Left kidney (tissue), 8 donors: ENCODE data around the gene ITGB7. TPM values are rescaled to one million over a fixed set of nuclear protein-coding genes. Genes with fewer than 3 reads are reported as not detected.

Experiments used
- DNase-seq: peaks from one replicate; pipeline ENCODE4 v3.0.0-alpha.2; 2013
- long read RNA-seq, 8 donors: transcript quantifications; one replicate each; lab custom pipeline, GENCODE V29; 2026
- polyA plus RNA-seq: library from polyadenylated mRNA; unstranded; fragments of 120-200 nt; gene quantifications from one replicate; pipeline ENCODE4 v1.2.1, GENCODE V29; 2013; ENCODE audit not compliant: insufficient read length

The ITGB7 gene, protein sequence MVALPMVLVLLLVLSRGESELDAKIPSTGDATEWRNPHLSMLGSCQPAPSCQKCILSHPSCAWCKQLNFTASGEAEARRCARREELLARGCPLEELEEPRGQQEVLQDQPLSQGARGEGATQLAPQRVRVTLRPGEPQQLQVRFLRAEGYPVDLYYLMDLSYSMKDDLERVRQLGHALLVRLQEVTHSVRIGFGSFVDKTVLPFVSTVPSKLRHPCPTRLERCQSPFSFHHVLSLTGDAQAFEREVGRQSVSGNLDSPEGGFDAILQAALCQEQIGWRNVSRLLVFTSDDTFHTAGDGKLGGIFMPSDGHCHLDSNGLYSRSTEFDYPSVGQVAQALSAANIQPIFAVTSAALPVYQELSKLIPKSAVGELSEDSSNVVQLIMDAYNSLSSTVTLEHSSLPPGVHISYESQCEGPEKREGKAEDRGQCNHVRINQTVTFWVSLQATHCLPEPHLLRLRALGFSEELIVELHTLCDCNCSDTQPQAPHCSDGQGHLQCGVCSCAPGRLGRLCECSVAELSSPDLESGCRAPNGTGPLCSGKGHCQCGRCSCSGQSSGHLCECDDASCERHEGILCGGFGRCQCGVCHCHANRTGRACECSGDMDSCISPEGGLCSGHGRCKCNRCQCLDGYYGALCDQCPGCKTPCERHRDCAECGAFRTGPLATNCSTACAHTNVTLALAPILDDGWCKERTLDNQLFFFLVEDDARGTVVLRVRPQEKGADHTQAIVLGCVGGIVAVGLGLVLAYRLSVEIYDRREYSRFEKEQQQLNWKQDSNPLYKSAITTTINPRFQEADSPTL
- 1.8 TPM for polyA plus RNA-seq
- long read RNA-seq, donor 1 = 0 reads
- long read RNA-seq, donor 2 = 0 reads
- long read RNA-seq, donor 3 = 0 reads
- long read RNA-seq, donor 4 = 0 reads
- long read RNA-seq, donor 5, partial matches to known transcripts = 5 of 5 reads
- long read RNA-seq, donor 5, other reads (novel, unspliced or antisense) = 0 of 5 reads
- long read RNA-seq, donor 6 = 0 reads
- long read RNA-seq, donor 7 = 0 reads
- long read RNA-seq, donor 8 = 0 reads

GRCh38 chr12:53207042-53207441 is at the start of gene ITGB7:
Gene ITGB7, minus strand, starts transcription at chr12:53207251. Its CDS starts 6,808 bp downstream, at chr12:53200443.
- no peak for DNase-seq

DNA sequence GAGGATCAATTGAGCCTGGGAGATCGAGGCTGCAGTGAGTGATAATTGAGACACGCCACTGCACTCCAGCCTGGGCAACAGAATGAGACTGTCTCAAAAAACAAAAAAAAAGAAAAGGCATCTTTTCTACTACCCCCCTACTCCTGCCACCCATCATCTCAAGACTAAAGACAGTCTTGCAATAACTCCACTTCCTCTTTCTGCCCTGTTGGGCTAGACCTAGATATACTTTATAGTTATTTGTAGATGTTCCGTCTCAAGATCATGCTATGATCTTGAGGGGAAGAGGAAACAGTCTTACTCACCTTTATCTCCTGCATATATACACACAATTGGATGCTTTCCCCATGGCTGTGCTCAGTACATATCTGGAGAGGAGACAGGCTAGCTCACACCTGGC is 48.9 kb upstream of the ITGB7 start:
- DNase-seq = no peak

- DNase-seq = no peak
These were observed 47.9 kb upstream of the ITGB7 start for GRCh38 chr12:53254816-53255545.

GRCh38 chr12:53253298-53253697 is 46.2 kb upstream of the ITGB7 start:
- DNase-seq = no peak

GRCh38 chr12:53252349-53252916 is 45.4 kb upstream of the ITGB7 start:
- no peak for DNase-seq

DNA sequence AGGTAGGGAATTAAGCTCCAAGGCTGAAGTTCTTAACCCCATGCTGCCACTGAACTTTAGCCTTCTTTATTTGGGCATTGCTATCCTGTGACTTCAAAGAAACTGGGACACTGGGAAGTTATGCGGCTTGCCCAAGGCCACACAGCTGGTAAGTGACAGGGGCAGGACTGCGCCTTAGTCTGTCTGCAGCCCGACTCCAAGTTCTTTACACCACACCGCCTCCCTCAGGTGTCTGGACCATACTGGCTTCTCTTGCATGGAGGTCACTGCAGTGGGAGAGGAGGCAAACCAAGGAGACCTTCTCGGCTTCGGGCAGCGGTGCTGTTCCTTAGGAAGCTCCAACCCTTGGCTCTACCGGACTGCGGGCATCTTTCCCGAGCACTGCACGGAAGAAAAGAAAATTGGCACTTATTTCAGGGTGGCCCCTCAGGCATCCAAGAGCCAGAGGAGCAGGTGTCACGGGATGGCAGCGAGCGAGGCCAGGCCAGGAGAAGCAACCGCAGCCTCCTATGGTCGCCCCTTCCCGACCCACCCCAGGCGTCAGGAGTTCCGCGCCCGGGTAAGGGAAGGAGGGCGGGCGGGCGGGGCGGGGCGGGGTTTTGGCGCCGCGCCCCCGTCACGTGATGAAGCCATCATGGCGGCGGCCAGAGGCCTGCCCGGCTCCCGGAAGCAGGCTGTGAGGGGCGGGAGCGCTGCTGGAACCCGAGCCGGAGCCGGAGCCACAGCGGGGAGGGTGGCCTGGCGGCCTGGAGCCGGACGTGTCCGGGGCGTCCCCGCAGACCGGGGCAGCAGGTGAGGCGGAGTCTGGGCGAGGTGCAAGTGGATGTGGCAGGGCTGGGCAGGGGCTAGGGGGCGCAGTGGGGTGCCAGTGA is 44.7 kb upstream of the ITGB7 start:
- peak; percentile 79 for DNase-seq

DNA sequence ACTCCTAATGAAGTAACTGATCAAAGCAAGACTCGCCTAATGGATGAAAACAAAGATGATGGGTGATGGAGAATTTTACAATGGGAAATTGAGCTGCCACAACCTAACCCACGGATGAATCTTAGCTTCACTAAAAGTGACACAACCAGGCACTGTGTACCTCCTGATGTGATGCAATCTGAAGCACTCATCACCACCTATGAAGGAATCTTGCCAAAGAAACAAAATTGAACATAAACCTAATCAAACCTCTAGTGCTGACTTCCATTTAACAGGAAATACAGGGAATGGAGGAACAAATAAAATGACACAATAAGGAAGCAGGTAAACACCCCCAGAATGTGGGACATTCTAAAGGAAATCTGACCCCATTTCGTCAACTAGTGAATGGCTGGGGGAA is 38.2 kb upstream of the ITGB7 start:
- no peak for DNase-seq

- no peak for DNase-seq
These were observed 37.3 kb upstream of the ITGB7 start for GRCh38 chr12:53244337-53244736.

GRCh38 chr12:53241623-53242412 is 34.8 kb upstream of the ITGB7 start:
- no peak for DNase-seq

DNA sequence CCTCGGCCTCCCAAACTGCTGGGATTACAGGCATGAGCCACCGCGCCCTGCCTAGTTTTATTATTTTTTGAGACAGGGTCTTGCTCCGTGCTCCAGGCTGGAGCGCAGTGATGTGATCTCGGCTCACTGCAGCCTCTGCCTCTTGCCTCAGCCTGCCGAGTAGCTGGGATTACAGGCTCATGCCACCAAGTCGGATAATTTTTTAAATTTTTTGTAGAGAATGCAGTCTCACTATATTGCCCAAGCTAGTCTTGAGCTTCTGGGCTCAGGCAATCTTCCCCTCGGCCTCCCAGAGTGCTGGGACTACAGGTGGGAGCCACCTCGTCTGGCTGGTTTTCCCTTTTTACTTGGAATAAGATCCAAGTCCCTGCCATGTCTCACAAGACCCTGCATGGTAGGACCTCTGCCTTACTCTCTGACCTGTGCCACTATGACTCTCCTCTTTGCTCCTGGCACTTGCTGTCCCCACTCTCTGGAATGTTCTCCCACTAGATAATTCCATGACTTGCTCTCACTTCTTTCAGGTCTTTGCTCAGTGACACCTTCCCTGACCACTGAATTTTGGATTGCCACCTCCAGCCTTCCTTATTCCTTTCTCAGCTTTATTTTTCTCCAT is 32.7 kb upstream of the ITGB7 start:
- DNase-seq = no peak

DNA sequence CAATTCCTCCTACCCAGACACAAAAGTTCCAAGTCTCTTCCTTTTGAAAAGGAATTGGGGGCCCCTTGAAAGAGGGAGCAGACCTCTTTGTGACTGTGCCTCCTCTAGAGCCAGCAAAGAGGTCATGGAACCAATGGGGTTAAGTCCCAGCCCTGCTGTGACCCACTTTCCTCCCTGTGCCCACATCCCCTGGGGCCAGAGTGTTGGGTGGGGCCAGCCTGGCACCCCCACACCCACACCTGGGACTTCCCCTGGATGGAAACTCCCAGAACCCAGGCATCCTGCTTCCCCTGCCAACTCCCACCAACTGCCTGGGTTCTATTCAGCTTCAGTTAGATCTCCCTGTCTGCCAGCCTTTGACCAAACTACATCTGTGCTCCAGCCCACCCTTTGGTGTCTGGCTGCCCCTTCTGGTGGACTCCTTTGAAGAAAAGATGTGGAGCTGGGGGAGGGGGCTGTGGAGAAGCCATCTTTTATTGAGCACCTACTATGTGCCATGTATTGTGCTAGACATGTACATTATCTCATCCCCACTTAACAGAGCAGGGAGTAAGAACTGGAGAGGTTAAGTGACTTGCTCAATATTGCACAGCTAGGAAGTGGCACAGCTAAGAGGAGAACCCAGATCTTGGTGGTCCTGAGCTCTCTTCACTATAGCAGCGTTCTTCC is 29.5 kb upstream of the ITGB7 start:
- no peak for DNase-seq

GRCh38 chr12:53235742-53236442 is 28.8 kb upstream of the ITGB7 start:
- DNase-seq = no peak

DNA sequence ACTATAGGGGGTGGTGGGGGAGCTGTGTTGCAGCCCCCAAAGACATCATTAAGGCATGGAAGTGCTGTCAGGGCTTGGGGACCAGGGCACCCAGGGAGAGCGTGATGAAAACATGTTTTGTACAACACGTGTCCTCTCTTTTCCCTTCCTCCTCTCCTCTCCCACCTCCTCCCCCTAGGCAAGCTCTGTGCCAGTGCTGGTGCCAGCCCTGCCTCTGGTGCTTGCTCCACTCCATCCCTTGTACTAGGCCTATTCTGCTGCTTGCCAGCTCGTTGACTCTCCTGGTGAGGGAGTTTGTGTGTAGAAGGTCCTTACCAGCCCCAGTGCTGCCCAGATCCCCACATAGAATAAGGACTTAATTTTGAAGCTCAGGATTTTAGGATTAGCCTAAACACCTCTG is 28.1 kb upstream of the ITGB7 start:
- no peak for DNase-seq

DNA sequence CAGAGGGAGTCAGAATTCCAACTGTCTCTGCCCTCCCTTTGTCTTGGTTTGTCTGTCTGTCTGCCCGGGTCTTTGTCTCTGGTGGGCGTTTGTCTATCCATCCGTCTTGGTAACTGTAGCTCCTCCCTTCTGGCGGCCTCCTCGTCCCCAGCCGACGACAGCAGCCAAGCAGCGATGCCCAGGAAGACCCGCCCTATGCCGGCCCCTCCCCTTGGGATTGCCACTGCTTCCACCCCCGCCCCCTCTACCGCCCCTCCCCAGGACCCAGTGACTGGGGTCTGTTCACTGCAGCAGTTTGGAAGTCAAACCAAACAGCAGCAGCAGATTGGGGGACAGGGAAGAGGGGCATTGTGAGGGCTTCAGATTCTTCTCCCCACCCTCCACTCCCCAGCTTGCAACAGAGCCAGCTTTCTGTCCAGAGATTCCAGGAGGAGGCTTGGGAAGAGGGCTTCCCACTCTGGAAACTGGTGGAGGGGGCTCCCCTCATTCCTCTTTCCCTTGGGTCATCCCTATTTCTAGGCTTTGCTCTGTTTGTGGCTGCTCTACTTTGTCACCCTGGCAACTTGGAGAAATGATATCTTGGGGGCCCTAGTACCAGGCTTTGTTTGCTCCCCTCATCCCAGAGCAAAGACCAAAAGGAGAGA is 27.3 kb upstream of the ITGB7 start:
- DNase-seq = no peak

DNA sequence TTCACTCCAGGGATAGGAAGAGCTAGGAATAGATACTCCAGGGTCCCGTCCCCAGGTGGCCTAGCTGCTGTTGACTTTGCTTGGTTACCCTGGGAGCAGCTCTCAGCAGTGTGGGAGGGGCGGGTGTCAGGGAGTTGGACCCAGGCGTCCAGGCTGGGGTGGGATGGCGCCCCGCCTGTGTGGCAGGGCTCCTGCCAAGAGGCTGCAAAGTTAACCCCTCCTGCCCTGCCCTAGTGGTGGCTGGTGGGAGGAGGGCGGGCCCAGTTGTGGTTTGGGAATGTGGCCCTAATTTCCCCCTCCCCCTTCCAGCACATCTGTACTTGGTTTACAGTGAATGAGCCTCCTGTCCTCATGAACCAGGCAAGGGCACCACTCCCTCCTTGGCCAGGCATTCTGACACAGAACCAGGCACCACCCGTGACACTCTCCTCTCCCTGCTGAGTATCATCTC is 26.6 kb upstream of the ITGB7 start:
- no peak for DNase-seq

GRCh38 chr12:53232646-53233461 is 25.8 kb upstream of the ITGB7 start:
- no peak for DNase-seq
